Ovary (tissue), 3 donors: ENCODE measurements around the gene SLIT3.

Experiments
- CTCF ChIP-seq, 3 donors: fragments of 450-650 bp in 2 of 3; fragments of 200-600 bp in 1 of 3; IDR thresholded peaks; one replicate each; pipeline versions ENCODE4 v1.5.1 to v1.8.0; 2016 to 2022; ENCODE audit warnings: antibody characterized with exemption in 3 of 3, mild to moderate bottlenecking in 1 of 3
- POLR2A ChIP-seq: fragments of 450-650 bp; IDR thresholded peaks from one replicate; pipeline ENCODE4 v1.6.1; 2017; ENCODE audit warnings: antibody characterized with exemption, mild to moderate bottlenecking, moderate library complexity
- donor health status: DM: no; HTN: no; CAD: no.

DNA sequence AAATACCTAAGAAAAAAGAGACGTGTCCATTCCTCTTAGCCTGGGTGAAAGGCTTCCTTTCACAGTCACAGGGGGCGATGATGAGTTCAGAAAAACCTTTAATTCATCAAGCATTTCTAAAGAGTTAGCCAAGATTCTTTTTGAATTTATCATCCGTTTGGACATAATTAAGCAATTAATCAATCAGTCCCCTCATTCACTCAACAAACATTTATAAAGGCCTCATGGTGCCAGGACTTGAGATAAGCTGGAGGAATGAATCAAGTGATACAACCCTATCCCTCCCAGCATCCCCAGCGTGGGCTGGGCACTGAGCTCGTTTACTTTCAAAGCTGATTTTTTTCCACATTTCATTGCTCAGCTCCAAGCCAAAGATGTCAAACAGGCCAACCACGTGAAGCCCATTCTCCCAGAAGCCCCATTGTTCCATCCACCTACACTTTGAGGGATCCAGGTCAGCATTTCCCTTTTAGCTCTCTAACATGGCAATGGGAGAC, 140.5 kb downstream of the SLIT3 start:
- TF ChIP-seq POLR2A (no peak), CTCF (IDR thresholded peaks at IDR 0.05) (no peak)
